Measurements from ENCODE around the gene FGF1. TPM values are rescaled to one million over a fixed set of nuclear protein-coding genes. Genes with fewer than 3 reads are reported as not detected.
"Not testable (repeated sequence)": the region's sequence is repeated elsewhere in the genome, so short reads cannot be mapped to it uniquely, and the experiment has no call there.

FGF1 gene
- total RNA-seq, 1 experiment from 2014 or later: 0.03 TPM

GRCh38 chr5:142653321-142653720 lies 32.6 kb downstream of the FGF1 start:
- DNase-seq (ENCODE audit: low spot score): no peak
- in situ Hi-C loops (cut with HindIII; ENCODE audit: low sequenced_read_pairs): no loop called here

- in situ Hi-C loops (cut with HindIII; ENCODE audit: low sequenced_read_pairs): no loop called here
- DNase-seq (ENCODE audit: low spot score): no peak
Measured at GRCh38 chr5:142652563-142652962, 33.3 kb downstream of the FGF1 start.

- no peak for DNase-seq (ENCODE audit: low spot score)
- in situ Hi-C loops (cut with HindIII; ENCODE audit: low sequenced_read_pairs): no loop called here
Measured at GRCh38 chr5:142650881-142651280, 35.0 kb downstream of the FGF1 start.

GRCh38 chr5:142650060-142650459 lies 35.8 kb downstream of the FGF1 start:
- in situ Hi-C loops (cut with HindIII; ENCODE audit: low sequenced_read_pairs): no loop called here
- no peak for DNase-seq (ENCODE audit: low spot score)

GRCh38 chr5:142648108-142648507 lies 37.8 kb downstream of the FGF1 start:
- DNase-seq (ENCODE audit: low spot score); in situ Hi-C loops (cut with HindIII; ENCODE audit: low sequenced_read_pairs): not testable (repeated sequence)

GRCh38 chr5:142645456-142645855 lies 40.4 kb downstream of the FGF1 start:
- in situ Hi-C loops (cut with HindIII; ENCODE audit: low sequenced_read_pairs): no loop called here
- DNase-seq (ENCODE audit: low spot score): no peak

- DNase-seq (ENCODE audit: low spot score): peak; percentile 12
- in situ Hi-C loops (cut with HindIII; ENCODE audit: low sequenced_read_pairs): no loop called here
Measured at GRCh38 chr5:142644640-142645361, 41.1 kb downstream of the FGF1 start.

GRCh38 chr5:142644127-142644526 lies 41.8 kb downstream of the FGF1 start:
- no peak for DNase-seq (ENCODE audit: low spot score)
- in situ Hi-C loops (cut with HindIII; ENCODE audit: low sequenced_read_pairs): no loop called here

- in situ Hi-C loops (cut with HindIII; ENCODE audit: low sequenced_read_pairs): no loop called here
- no peak for DNase-seq (ENCODE audit: low spot score)
Measured at GRCh38 chr5:142643634-142644033, 42.3 kb downstream of the FGF1 start.

- in situ Hi-C loops (cut with HindIII; ENCODE audit: low sequenced_read_pairs): no loop called here
Measured at GRCh38 chr5:142642427-142642826, 43.5 kb downstream of the FGF1 start.

GRCh38 chr5:142641711-142642110 lies 44.2 kb downstream of the FGF1 start:
- in situ Hi-C loops (cut with HindIII; ENCODE audit: low sequenced_read_pairs): no loop called here
- DNase-seq (ENCODE audit: low spot score): no peak

More at GRCh38 chr5:142642427-142642826, 43.5 kb downstream of the FGF1 start:
- no peak for DNase-seq (ENCODE audit: low spot score)

GRCh38 chr5:142640316-142641005 lies 45.4 kb downstream of the FGF1 start:
- in situ Hi-C loops (cut with HindIII; ENCODE audit: low sequenced_read_pairs): no loop called here
- no peak for DNase-seq (ENCODE audit: low spot score)

- in situ Hi-C loops (cut with HindIII; ENCODE audit: low sequenced_read_pairs): no loop called here
- no peak for DNase-seq (ENCODE audit: low spot score)
Measured at GRCh38 chr5:142639455-142639854, 46.4 kb downstream of the FGF1 start.

- in situ Hi-C loops (cut with HindIII; ENCODE audit: low sequenced_read_pairs): no loop called here
- DNase-seq (ENCODE audit: low spot score): peak; percentile 46
Measured at GRCh38 chr5:142637871-142638270, 48.0 kb downstream of the FGF1 start.

GRCh38 chr5:142636698-142637324 lies 49.1 kb downstream of the FGF1 start:
- in situ Hi-C loops (cut with HindIII; ENCODE audit: low sequenced_read_pairs): no loop called here

GRCh38 chr5:142636093-142636492 lies 49.8 kb downstream of the FGF1 start:
- in situ Hi-C loops (cut with HindIII; ENCODE audit: low sequenced_read_pairs): no loop called here
- no peak for DNase-seq (ENCODE audit: low spot score)

More at GRCh38 chr5:142636698-142637324, 49.1 kb downstream of the FGF1 start:
- no peak for DNase-seq (ENCODE audit: low spot score)

- in situ Hi-C loops (cut with HindIII; ENCODE audit: low sequenced_read_pairs): no loop called here
- no peak for DNase-seq (ENCODE audit: low spot score)
Measured at GRCh38 chr5:142634216-142635011, 51.5 kb downstream of the FGF1 start.

- in situ Hi-C loops (cut with HindIII; ENCODE audit: low sequenced_read_pairs): no loop called here
- DNase-seq (ENCODE audit: low spot score): no peak
Measured at GRCh38 chr5:142630927-142631539, 54.9 kb downstream of the FGF1 start.
